CD4-positive, alpha-beta memory T cell (primary cell): ENCODE data around the gene RAP2A. TPM values are rescaled to one million over a fixed set of nuclear protein-coding genes. Genes with fewer than 3 reads are reported as not detected.

Experiments used
- CTCF ChIA-PET: fragments of 350-600 bp; sonication (Branson Sonifier 250); formaldehyde crosslinking; loops from one replicate; lab custom pipeline; 2021; ENCODE audit warnings: inconsistent platforms; ENCODE audit not compliant: partially characterized antibody; lab: Charles Lee
- POLR2A ChIA-PET: fragments of 350-600 bp; sonication (Branson Sonifier 250); formaldehyde crosslinking; loops from one replicate; lab custom pipeline; 2021; ENCODE audit not compliant: partially characterized antibody; lab: Charles Lee
- DNase-seq, 5 donors: peaks; one replicate each; pipeline versions ENCODE4 v3.0.0 to v3.0.0-alpha.2; 2020 to 2022; ENCODE audit warnings: mixed read lengths in 1 of 5
- H3K27ac ChIP-seq: one replicate; pipeline ENCODE4 v1.7.0; 2013; ENCODE audit warnings: low read depth, low read length
- H3K27me3 ChIP-seq: 2 replicates; pipeline ENCODE4 v1.7.0; 2013; ENCODE audit warnings: mild to moderate bottlenecking, low read length, moderate library complexity; ENCODE audit not compliant: insufficient read depth
- H3K36me3 ChIP-seq: 2 replicates; pipeline ENCODE4 v1.7.0; 2013; ENCODE audit warnings: mild to moderate bottlenecking, low read length, moderate library complexity; ENCODE audit not compliant: insufficient read depth
- H3K4me1 ChIP-seq: 2 replicates; pipeline ENCODE4 v1.7.0; 2013; ENCODE audit warnings: mild to moderate bottlenecking, low read length, moderate library complexity; ENCODE audit not compliant: insufficient read depth
- H3K4me3 ChIP-seq, 2 donors: one replicate each; pipeline ENCODE4 v1.7.0; 2013; ENCODE audit warnings: low read length in 2 of 2, mild to moderate bottlenecking in 1 of 2
- H3K9me3 ChIP-seq, 2 donors: one replicate each; pipeline ENCODE4 v1.7.0; 2013; ENCODE audit warnings: low read length in 2 of 2, control low read depth in 1 of 2; ENCODE audit not compliant: control insufficient read depth in 1 of 2
- H3K27ac Mint-ChIP-seq, 7 donors: one replicate each; pipeline ENCODE4 v1.8.0; 2020 to 2021; ENCODE audit warnings: mixed read lengths in 7 of 7, mild to moderate bottlenecking in 6 of 7, inconsistent platforms in 3 of 7, moderate library complexity in 3 of 7
- H3K27me3 Mint-ChIP-seq, 2 donors: one replicate each; pipeline ENCODE4 v1.8.0; 2020 to 2021; ENCODE audit warnings: mixed read lengths in 2 of 2
- H3K36me3 Mint-ChIP-seq, 2 donors: one replicate each; pipeline ENCODE4 v1.8.0; 2020 to 2021; ENCODE audit warnings: mixed read lengths in 2 of 2, inconsistent platforms in 1 of 2, mild to moderate bottlenecking in 1 of 2
- H3K4me1 Mint-ChIP-seq, 4 donors: one replicate each; pipeline ENCODE4 v1.8.0; 2020 to 2021; ENCODE audit warnings: mixed read lengths in 4 of 4, mild to moderate bottlenecking in 1 of 4
- H3K4me3 Mint-ChIP-seq, 8 donors: one replicate each; pipeline ENCODE4 v1.8.0; 2020 to 2021; ENCODE audit warnings: mixed read lengths in 8 of 8, mild to moderate bottlenecking in 7 of 8, moderate library complexity in 6 of 8, inconsistent platforms in 3 of 8
- H3K9me3 Mint-ChIP-seq, 8 donors: one replicate each; pipeline ENCODE4 v1.8.0; 2020 to 2021; ENCODE audit warnings: mixed read lengths in 8 of 8, mild to moderate bottlenecking in 5 of 8, inconsistent platforms in 3 of 8, moderate library complexity in 1 of 8
- intact Hi-C: fragments of 100-400 bp; cut with micrococcal nuclease; formaldehyde crosslinking; loops from one replicate; pipeline ENCODE4 v1.15.1; 2023
- polyA plus RNA-seq, 2 donors: library from polyadenylated mRNA; unstranded; fragments of 300-500 nt; fragmentation: Illumina TruSeq; gene quantifications; one replicate each; pipeline ENCODE4 v1.2.3, GENCODE V29; 2021
- total RNA-seq, 2 experiments: library from RNA; stranded (reverse); gene quantifications; one replicate each; pipeline ENCODE4 v1.2.3, GENCODE V29; 2021

RAP2A gene
- total and polyA plus RNA-seq, 4 experiments from 2014 or later = 1.7 to 24.0 (median 12.7) TPM

- DNase-seq = no peak
- ChIA-PET POLR2A (no interaction called here), CTCF (no interaction called here)
- no peaks in the 10 kb centered on the region for H3K36me3 ChIP-seq
- intact Hi-C loops = no loop called here
- Mint-ChIP-seq H3K27me3 (peaks cover 8 to 16% of the 10 kb centered on the region in 2 donors), H3K4me1 (no peaks in the 10 kb centered on the region), H3K9me3 (no peaks in the 10 kb centered on the region), H3K4me3 (no peak overlapping the region), H3K36me3 (no peaks in the 10 kb centered on the region), H3K27ac (peak overlapping the region in 1 of 7 donors; percentile 55)
- no peak overlapping the region for H3K4me3 ChIP-seq
- H3K4me1 ChIP-seq = no peaks in the 10 kb centered on the region
- no peaks in the 10 kb centered on the region for H3K9me3 ChIP-seq
- no peaks in the 10 kb centered on the region for H3K27me3 ChIP-seq
- no peak overlapping the region for H3K27ac ChIP-seq
Measured at GRCh38 chr13:97498419-97498818, 64.5 kb downstream of the RAP2A start.

- Mint-ChIP-seq H3K27ac (no peak overlapping the region), H3K4me1 (no peaks in the 10 kb centered on the region), H3K36me3 (no peaks in the 10 kb centered on the region), H3K9me3 (no peaks in the 10 kb centered on the region), H3K4me3 (no peak overlapping the region), H3K27me3 (peaks cover 9 to 14% of the 10 kb centered on the region in 2 donors)
- Histone ChIP-seq H3K36me3 (no peaks in the 10 kb centered on the region), H3K27ac (no peak overlapping the region), H3K4me3 (no peak overlapping the region), H3K27me3 (no peaks in the 10 kb centered on the region), H3K9me3 (no peaks in the 10 kb centered on the region), H3K4me1 (no peaks in the 10 kb centered on the region)
- intact Hi-C loops = no loop called here
- ChIA-PET POLR2A (no interaction called here), CTCF (no interaction called here)
- no peak for DNase-seq
Measured at GRCh38 chr13:97499181-97499580, 65.2 kb downstream of the RAP2A start.

GRCh38 chr13:97502181-97502580 lies 68.2 kb downstream of the RAP2A start:
- Mint-ChIP-seq H3K9me3 (no peaks in the 10 kb centered on the region), H3K36me3 (no peaks in the 10 kb centered on the region), H3K4me3 (no peak overlapping the region), H3K27me3 (peaks cover 9 to 17% of the 10 kb centered on the region in 2 donors), H3K27ac (no peak overlapping the region), H3K4me1 (peaks cover 0 to 2% (median 0%) of the 10 kb centered on the region in 4 donors)
- intact Hi-C loops = no loop called here
- no peak overlapping the region for H3K27ac ChIP-seq
- no peaks in the 10 kb centered on the region for H3K27me3 ChIP-seq
- H3K4me1 ChIP-seq = no peaks in the 10 kb centered on the region
- CTCF ChIA-PET = no interaction called here
- H3K4me3 ChIP-seq = no peak overlapping the region
- no peaks in the 10 kb centered on the region for H3K36me3 ChIP-seq
- no peaks in the 10 kb centered on the region for H3K9me3 ChIP-seq
- POLR2A ChIA-PET = no interaction called here
- DNase-seq = no peak

GRCh38 chr13:97502706-97503105 lies 68.7 kb downstream of the RAP2A start:
- no peaks in the 10 kb centered on the region for H3K36me3 Mint-ChIP-seq
- H3K27ac Mint-ChIP-seq = no peak overlapping the region
- no peak for DNase-seq
- intact Hi-C loops = no loop called here
- no peaks in the 10 kb centered on the region for H3K36me3 ChIP-seq
- POLR2A ChIA-PET = no interaction called here
- no peak overlapping the region for H3K4me3 Mint-ChIP-seq
- H3K4me1 Mint-ChIP-seq = peaks cover 0 to 2% (median 0%) of the 10 kb centered on the region in 4 donors
- no peak overlapping the region for H3K27ac ChIP-seq
- H3K4me3 ChIP-seq = no peak overlapping the region
- no peaks in the 10 kb centered on the region for H3K27me3 ChIP-seq
- CTCF ChIA-PET = no interaction called here
- H3K4me1 ChIP-seq = no peaks in the 10 kb centered on the region
- H3K9me3 Mint-ChIP-seq = no peaks in the 10 kb centered on the region
- no peaks in the 10 kb centered on the region for H3K9me3 ChIP-seq
- peaks cover 9 to 13% of the 10 kb centered on the region in 2 donors for H3K27me3 Mint-ChIP-seq

GRCh38 chr13:97505017-97505416 lies 71.0 kb downstream of the RAP2A start:
- Histone ChIP-seq H3K4me3 (no peak overlapping the region), H3K27me3 (no peaks in the 10 kb centered on the region), H3K9me3 (peaks cover 0 to under 1% of the 10 kb centered on the region in 2 donors), H3K27ac (no peak overlapping the region), H3K36me3 (no peaks in the 10 kb centered on the region), H3K4me1 (no peaks in the 10 kb centered on the region)
- intact Hi-C loops = no loop called here
- Mint-ChIP-seq H3K36me3 (no peaks in the 10 kb centered on the region), H3K9me3 (peaks cover 0 to 2% (median 0%) of the 10 kb centered on the region in 8 donors), H3K27me3 (peaks cover 7 to 13% of the 10 kb centered on the region in 2 donors), H3K4me1 (peaks cover 0 to 2% (median 0%) of the 10 kb centered on the region in 4 donors), H3K27ac (no peak overlapping the region), H3K4me3 (no peak overlapping the region)
- DNase-seq = no peak
- ChIA-PET CTCF (no interaction called here), POLR2A (no interaction called here)

GRCh38 chr13:97506511-97506910 lies 72.5 kb downstream of the RAP2A start:
- Histone ChIP-seq H3K27me3 (no peaks in the 10 kb centered on the region), H3K4me3 (no peak overlapping the region), H3K4me1 (no peaks in the 10 kb centered on the region), H3K9me3 (peaks cover 0 to 2% of the 10 kb centered on the region in 2 donors), H3K27ac (no peak overlapping the region), H3K36me3 (no peaks in the 10 kb centered on the region)
- H3K36me3 Mint-ChIP-seq = no peaks in the 10 kb centered on the region
- DNase-seq = no peak
- intact Hi-C loops = no loop called here
- POLR2A ChIA-PET = interaction anchor here (0.8 kb wide), 1 partner anchor 73 kb away, joined by 3 read pairs; no protein-coding TSS in a partner anchor
- CTCF ChIA-PET = no interaction called here
- peaks cover 0 to 2% (median 0%) of the 10 kb centered on the region in 4 donors for H3K4me1 Mint-ChIP-seq
- H3K27ac Mint-ChIP-seq = no peak overlapping the region
- H3K27me3 Mint-ChIP-seq = peaks cover 7 to 19% of the 10 kb centered on the region in 2 donors
- no peak overlapping the region for H3K4me3 Mint-ChIP-seq
- peaks cover 0 to 13% (median 3%) of the 10 kb centered on the region in 8 donors for H3K9me3 Mint-ChIP-seq

GRCh38 chr13:97512732-97513131 lies 78.8 kb downstream of the RAP2A start:
- Mint-ChIP-seq H3K4me3 (no peak overlapping the region), H3K4me1 (no peaks in the 10 kb centered on the region), H3K36me3 (peaks cover 0 to 6% of the 10 kb centered on the region in 2 donors), H3K27ac (no peak overlapping the region), H3K27me3 (peaks cover 7 to 17% of the 10 kb centered on the region in 2 donors), H3K9me3 (peaks cover 0 to 29% (median 16%) of the 10 kb centered on the region in 8 donors)
- no peaks in the 10 kb centered on the region for H3K4me1 ChIP-seq
- intact Hi-C loops = no loop called here
- ChIA-PET POLR2A (no interaction called here), CTCF (no interaction called here)
- no peaks in the 10 kb centered on the region for H3K36me3 ChIP-seq
- no peaks in the 10 kb centered on the region for H3K27me3 ChIP-seq
- H3K27ac ChIP-seq = no peak overlapping the region
- DNase-seq = no peak
- H3K9me3 ChIP-seq = peaks cover 0 to 2% of the 10 kb centered on the region in 2 donors
- H3K4me3 ChIP-seq = no peak overlapping the region
